LNCAP (cell line): Measurements from ENCODE around the gene NYNRIN.

Experiments
- TF ChIP-seq, protein P1 (sequence below): fragments of 450-650 bp; IDR thresholded peaks from 2 replicates; pipeline ENCODE4 v1.5.1; 2017; ENCODE audit warnings: mild to moderate bottlenecking

Gene NYNRIN

DNA sequence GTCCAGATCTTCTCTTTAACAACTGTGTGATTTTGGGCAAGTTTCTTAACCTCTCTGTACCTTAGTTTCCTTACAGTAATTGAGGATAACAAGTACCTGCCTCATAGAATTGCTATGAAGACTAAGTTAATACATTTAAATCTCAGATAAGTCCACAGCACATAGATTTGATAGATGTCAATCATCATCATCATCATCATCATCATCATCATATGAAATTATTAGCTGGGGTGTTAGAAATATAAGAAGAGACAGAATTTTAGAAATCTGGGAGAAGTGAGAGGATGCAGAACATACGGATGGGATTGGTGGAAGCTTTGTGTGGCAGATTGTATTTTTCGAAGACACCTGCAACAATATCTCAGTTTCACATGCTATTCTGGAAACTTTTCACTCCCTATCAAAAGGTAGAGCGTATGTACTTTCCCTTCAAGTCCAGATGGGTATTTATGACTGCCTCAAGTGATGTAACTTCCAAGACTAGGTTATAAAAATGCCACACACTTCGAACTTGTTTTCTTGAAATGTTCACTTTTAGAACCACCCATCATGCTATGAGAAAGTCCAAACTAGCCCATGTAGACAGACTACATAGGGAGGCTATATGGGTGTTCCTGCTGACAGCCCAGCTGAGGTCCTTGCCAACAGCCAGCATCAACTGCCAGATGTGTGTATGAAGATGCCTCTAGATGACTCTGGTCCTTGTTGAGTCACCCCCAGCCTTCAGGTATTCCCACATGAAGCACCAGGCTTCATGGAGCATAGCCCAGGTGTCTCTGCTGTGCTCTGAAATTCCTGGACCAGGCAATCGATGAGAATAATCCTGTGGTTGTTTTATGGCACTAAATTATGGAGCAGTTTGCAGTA, 64.4 kb downstream of the NYNRIN start:
- TF ChIP-seq, protein P1, sequence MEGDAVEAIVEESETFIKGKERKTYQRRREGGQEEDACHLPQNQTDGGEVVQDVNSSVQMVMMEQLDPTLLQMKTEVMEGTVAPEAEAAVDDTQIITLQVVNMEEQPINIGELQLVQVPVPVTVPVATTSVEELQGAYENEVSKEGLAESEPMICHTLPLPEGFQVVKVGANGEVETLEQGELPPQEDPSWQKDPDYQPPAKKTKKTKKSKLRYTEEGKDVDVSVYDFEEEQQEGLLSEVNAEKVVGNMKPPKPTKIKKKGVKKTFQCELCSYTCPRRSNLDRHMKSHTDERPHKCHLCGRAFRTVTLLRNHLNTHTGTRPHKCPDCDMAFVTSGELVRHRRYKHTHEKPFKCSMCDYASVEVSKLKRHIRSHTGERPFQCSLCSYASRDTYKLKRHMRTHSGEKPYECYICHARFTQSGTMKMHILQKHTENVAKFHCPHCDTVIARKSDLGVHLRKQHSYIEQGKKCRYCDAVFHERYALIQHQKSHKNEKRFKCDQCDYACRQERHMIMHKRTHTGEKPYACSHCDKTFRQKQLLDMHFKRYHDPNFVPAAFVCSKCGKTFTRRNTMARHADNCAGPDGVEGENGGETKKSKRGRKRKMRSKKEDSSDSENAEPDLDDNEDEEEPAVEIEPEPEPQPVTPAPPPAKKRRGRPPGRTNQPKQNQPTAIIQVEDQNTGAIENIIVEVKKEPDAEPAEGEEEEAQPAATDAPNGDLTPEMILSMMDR, result no peak

DNA sequence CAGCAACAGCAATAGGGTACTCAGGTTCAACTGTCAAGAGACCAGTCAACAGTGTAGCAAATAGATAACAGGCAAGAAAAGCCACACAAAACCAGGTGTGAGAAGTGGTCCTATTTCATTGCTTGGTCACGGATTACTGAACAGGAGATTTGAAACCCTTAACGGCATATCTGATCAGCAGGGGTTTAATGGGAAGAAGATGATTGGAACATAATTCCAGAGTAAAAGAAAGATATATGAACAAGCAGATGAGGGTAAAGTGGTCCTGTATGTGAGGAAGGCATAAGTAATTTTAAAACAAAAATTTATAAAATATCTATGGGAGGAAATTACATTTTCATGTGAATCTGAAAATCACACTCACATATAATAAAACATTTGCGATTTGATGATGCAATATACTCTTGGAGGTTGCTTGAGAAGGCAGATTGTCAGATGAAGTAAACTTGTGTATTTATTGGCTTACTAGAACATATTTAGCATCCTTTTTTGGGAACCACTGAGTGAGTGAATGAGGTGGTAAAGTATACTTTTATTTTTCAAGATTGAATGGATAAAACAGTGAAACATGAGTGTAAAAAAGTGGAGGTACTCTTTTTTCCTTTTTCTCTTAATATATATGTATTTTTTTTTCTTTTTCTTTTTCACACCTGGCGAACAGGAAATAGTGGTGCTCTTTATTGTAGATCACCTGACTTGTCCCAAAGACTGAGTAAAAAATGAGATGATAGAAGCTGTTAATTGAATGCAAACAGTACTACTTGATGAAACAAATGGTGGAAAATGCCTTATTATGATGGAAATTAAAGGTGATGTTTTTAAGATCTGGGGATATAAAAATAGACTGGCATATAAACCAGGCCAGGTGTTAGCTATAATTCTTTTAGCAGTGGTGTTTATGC, 65.3 kb downstream of the NYNRIN start:
- TF ChIP-seq, protein P1, result no peak

DNA sequence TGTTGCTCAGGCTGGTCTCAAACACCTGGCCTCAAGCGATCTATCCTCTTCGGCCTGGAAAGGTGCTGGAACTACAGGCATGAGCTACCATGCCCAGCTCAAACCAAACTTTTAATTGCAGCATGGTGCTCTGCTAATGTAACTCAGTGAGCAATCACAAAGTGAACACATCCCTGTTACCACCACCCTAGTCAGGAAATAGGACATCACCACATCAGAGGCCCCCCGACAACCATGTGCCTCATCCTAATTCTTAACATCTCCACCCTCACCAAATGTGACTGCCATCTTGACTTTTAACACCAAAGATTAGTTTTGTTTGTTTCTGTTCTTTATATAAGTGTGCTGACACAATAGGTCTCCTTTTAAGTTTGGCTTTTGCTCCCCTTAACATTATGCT, 66.6 kb downstream of the NYNRIN start:
- TF ChIP-seq, protein P1, result no peak

DNA sequence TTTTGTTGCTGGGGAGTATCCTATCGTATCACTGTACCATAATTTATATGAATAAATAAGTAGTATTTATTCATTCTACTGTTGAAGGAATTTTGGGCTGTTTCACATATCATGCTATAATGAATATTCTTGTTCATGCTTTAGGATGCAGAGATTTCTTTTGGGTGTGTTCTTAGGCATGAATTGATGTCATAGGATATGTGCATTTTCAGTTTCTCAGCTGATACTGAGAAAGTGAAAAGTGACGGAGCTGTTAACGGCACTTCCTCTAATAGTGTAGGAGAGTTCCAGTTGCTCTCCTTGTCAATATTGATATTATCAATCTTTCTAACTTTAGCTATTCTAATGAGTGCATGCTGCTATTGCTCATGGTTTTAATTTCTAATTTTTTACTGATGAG, 67.0 kb downstream of the NYNRIN start:
- TF ChIP-seq, protein P1, result no peak
